ENCODE measurements around the gene MSRB3. TPM values are rescaled to one million over a fixed set of nuclear protein-coding genes. Genes with fewer than 3 reads are reported as not detected.

The MSRB3 gene
- total and polyA plus RNA-seq, 10 of the 15 experiments (the other 5 are each of a cell fraction or from before 2014, with no cell fraction given), result 0.07 to 2.7 (median 1.3) TPM

DNA sequence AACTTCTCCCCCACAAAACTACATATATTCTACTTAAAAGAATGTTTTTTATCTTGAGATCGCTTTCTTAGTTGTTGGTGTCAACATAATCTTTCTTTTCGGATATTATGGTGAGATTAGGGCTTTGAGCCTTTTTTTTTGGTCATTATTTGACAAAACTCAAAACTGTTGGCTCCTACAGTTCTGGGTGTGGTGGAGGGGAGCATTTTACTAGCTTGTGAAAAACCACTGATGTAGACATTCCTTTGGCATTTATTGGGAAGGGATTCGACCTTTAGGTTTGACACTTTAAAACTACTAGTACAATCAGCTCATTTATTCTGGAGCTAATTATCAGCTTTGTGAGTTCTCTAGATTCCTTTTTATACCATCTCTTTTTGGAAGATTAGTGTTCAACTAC, 24.4 kb downstream of the MSRB3 start:
- Histone ChIP-seq H3K79me2 (ENCODE audit: control insufficient read depth, insufficient read depth, low read length) (no peaks in the 10 kb centered on the region), H3K9ac (ENCODE audit: control insufficient read depth, insufficient read depth, low read length) (no peak overlapping the region), H2AFZ (ENCODE audit: control insufficient read depth, low read depth, low read length) (no peak overlapping the region), H3K4me3 (no peak overlapping the region), H3K4me1 (ENCODE audit: control insufficient read depth, insufficient read depth, low read length) (no peaks in the 10 kb centered on the region), H4K20me1 (ENCODE audit: control insufficient read depth, insufficient read depth) (no peaks in the 10 kb centered on the region), H3K27me3 (replicated peaks in 1 of 2; ENCODE audit: control insufficient read depth in 2 of 2, insufficient read depth in 2 of 2, low read length in 1 of 2) (no peaks in the 10 kb centered on the region; a peak in 1 of 4 replicates), H3K9me3 (replicated peaks; ENCODE audit: control insufficient read depth, insufficient read depth, low read length) (no peaks in the 10 kb centered on the region), H3K36me3 (ENCODE audit: control insufficient read depth in 2 of 2, insufficient read depth in 2 of 2, low read length in 1 of 2) (no peaks in the 10 kb centered on the region), H3K4me2 (ENCODE audit: control insufficient read depth, insufficient read depth) (no peak overlapping the region), H3K27ac (ENCODE audit: control insufficient read depth, insufficient read depth) (no peak overlapping the region)
- POLR2A ChIA-PET, result interaction anchor here (0.5 kb wide), 1 partner anchor 1059 kb away, joined by 4 read pairs; no protein-coding TSS in a partner anchor
- TF ChIP-seq TAF1 (IDR thresholded peaks at IDR 0.05; ENCODE audit: borderline replicate concordance, low read depth, low read length), result no peak
- no peak for TF ChIP-seq IKZF2 (IDR thresholded peaks at IDR 0.05)
- no peak for TF ChIP-seq MYB (IDR thresholded peaks at IDR 0.05; ENCODE audit: borderline replicate concordance, low read depth, low read length)
- TF ChIP-seq STAT1 (conservative IDR thresholded peaks at IDR 0.05), result no peak
- TF ChIP-seq SMAD5 (IDR thresholded peaks at IDR 0.05; ENCODE audit: low read depth), result no peak
- TF ChIP-seq TCF3 (IDR thresholded peaks at IDR 0.05; ENCODE audit: borderline replicate concordance, insufficient read depth, low read depth, low read length), result no peak
- no peak for TF ChIP-seq PAX5 (IDR thresholded peaks at IDR 0.05; ENCODE audit: borderline replicate concordance, low read depth, low read length)
- no peak for TF ChIP-seq CREB1 (IDR thresholded peaks at IDR 0.05; ENCODE audit: low read depth)
- no peak for TF ChIP-seq IRF4 (IDR thresholded peaks at IDR 0.05; ENCODE audit: low read depth, low read length)
- no peak for TF ChIP-seq ZBED1 (IDR thresholded peaks at IDR 0.05; ENCODE audit: borderline replicate concordance)
- TF ChIP-seq CBX3 (IDR thresholded peaks at IDR 0.05; ENCODE audit: borderline replicate concordance, low read depth), result no peak
- no peak for TF ChIP-seq RBBP5 (conservative IDR thresholded peaks at IDR 0.05)
- TF ChIP-seq MAX (IDR thresholded peaks at IDR 0.05; ENCODE audit: low read depth, low read length), result no peak
- TF ChIP-seq POLR2A (IDR thresholded peaks at IDR 0.05; ENCODE audit: low read depth, low read length), result no peak
- CTCF ChIA-PET, result interaction anchor here (0.7 to 3.1 kb wide), 2 partner anchors 10 to 412 kb away, joined by 4 to 19 read pairs; no protein-coding TSS in a partner anchor
- intact Hi-C loops (cut with micrococcal nuclease; ENCODE audit: unreplicated experiment) (loop anchor here (10.0 kb wide), 1 partner anchor 1392 kb away; no protein-coding TSS in a partner anchor), in situ Hi-C loops (cut with MboI) (loop anchor here (10.0 kb wide), 1 partner anchor 802 kb away; no protein-coding TSS in a partner anchor)
- no peak for ATAC-seq
- RAD21 ChIA-PET (ENCODE audit: unreplicated experiment), result interaction anchor here (1.2 kb wide), 1 partner anchor 409 kb away, joined by 3 read pairs; no protein-coding TSS in a partner anchor
- 12% methylated on average over 3 of the region's 3 CpGs for WGBS (ENCODE audit: insufficient coverage, insufficient replicate concordance, low lambda C conversion rate, missing lambda C conversion rate)
- DNase-seq (ENCODE audit: low read depth, low spot score), result no peak
- BruUV-seq (replicated peaks), result no TSS peak
- SMC1A ChIA-PET (ENCODE audit: uncharacterized antibody, unreplicated experiment), result no interaction called here
- no peak for FAIRE-seq

Data from GM12878 (cell line).